HCT116 (cell line): ENCODE data around the gene KCNJ1. TPM values are rescaled to one million over a fixed set of nuclear protein-coding genes. Genes with fewer than 3 reads are reported as not detected.

Experiments
- ATAC-seq: fragments of 200-7000 bp; cut with Tn5 transposase; 2 replicates; pipeline ENCODE4 v1.9.1; 2020; ENCODE audit warnings: mild to moderate bottlenecking, moderate library complexity
- BruUV-seq: library from RNA; stranded (reverse); fragments of 400-500 nt; replicated peaks from 2 replicates; lab custom pipeline; 2021; lab: Mats Ljungman, UMichigan
- CTCF ChIA-PET: fragments of 300-600 bp; sonication (Branson Sonifier 250); formaldehyde crosslinking; loops from one replicate; lab custom pipeline; 2021; ENCODE audit warnings: antibody characterized with exemption; lab: Charles Lee
- POLR2A ChIA-PET: fragments of 300-600, 350-600 bp; sonication (Branson Sonifier 250); formaldehyde crosslinking; loops from one replicate; lab custom pipeline; 2021; ENCODE audit warnings: antibody characterized with exemption; lab: Charles Lee
- RAD21 ChIA-PET, 2 experiments: fragments of 300-600 bp; sonication (Branson Sonifier 250); formaldehyde crosslinking; loops; one replicate each; lab custom pipeline; 2023; ENCODE audit warnings: low total read pairs in 2 of 2; ENCODE audit not compliant: uncharacterized antibody in 2 of 2, unreplicated experiment in 2 of 2, low non-redundant PET in 1 of 2; lab: Charles Lee
- DNase-seq: peaks from one replicate; pipeline ENCODE4 v3.0.0-alpha.2; 2010; ENCODE audit warnings: low read depth, low spot score
- H2AFZ ChIP-seq: fragments of 200-600 bp; shearing (Covaris generic), sonication (generic); 2 replicates; pipeline ENCODE4 v1.6.1; 2017; ENCODE audit warnings: low read depth, mixed run types, mixed read lengths, antibody characterized with exemption, low read length; ENCODE audit not compliant: poor library complexity, severe bottlenecking
- H3K27ac ChIP-seq: 2 replicates; pipeline ENCODE4 v1.5.1; 2012; ENCODE audit warnings: low read depth, low read length
- H3K27me3 ChIP-seq: fragments of 200-600 bp; sonication (generic); 2 replicates; pipeline ENCODE4 v1.6.1; 2016; ENCODE audit warnings: mixed run types, low read length, mixed read lengths; ENCODE audit not compliant: insufficient read depth
- H3K36me3 ChIP-seq, 2 experiments: fragments of 200-500 bp in 1 of 2; fragments of 200-600 bp in 1 of 2; sonication (Bioruptor generic) in 1 of 2; sonication (generic) in 1 of 2; 2 replicates each; pipeline versions ENCODE4 v1.5.1 to v1.6.1; 2014 to 2016; ENCODE audit warnings: low read length in 2 of 2, inconsistent platforms in 1 of 2, mixed read lengths in 1 of 2, mixed run types in 1 of 2; ENCODE audit not compliant: insufficient read depth in 2 of 2, control insufficient read depth in 1 of 2
- H3K4me1 ChIP-seq, 2 experiments: fragments of 200-600 bp in 1 of 2; sonication (generic) in 1 of 2; 2 replicates each; pipeline versions ENCODE4 v1.5.1 to v1.6.1; 2012 to 2017; ENCODE audit warnings: low read length in 2 of 2, inconsistent platforms in 1 of 2, mild to moderate bottlenecking in 1 of 2, mixed read lengths in 1 of 2, mixed run types in 1 of 2, moderate library complexity in 1 of 2; ENCODE audit not compliant: insufficient read depth in 2 of 2, control insufficient read depth in 1 of 2
- H3K4me2 ChIP-seq: fragments of 200-600 bp; sonication (generic); 2 replicates; pipeline ENCODE4 v1.6.1; 2017; ENCODE audit warnings: mixed run types, low read length, mixed read lengths
- H3K4me3 ChIP-seq, 2 experiments: fragments of 200-600 bp in 1 of 2; sonication (generic) in 1 of 2; replicated peaks in 1 of 2; 2 replicates each; pipeline ENCODE4 v1.5.1; 2011 to 2016; ENCODE audit warnings: low read length in 2 of 2, control low read depth in 1 of 2, low read depth in 1 of 2, mild to moderate bottlenecking in 1 of 2, mixed read lengths in 1 of 2, mixed run types in 1 of 2
- H3K79me2 ChIP-seq: fragments of 200-600 bp; sonication (generic); 2 replicates; pipeline ENCODE4 v1.6.1; 2017; ENCODE audit warnings: mild to moderate bottlenecking, mixed run types, low read length, moderate library complexity, mixed read lengths; ENCODE audit not compliant: insufficient read depth
- H3K9ac ChIP-seq: fragments of 200-600 bp; sonication (generic); 2 replicates; pipeline ENCODE4 v1.6.1; 2016; ENCODE audit warnings: low read length, mixed read lengths
- H3K9me2 ChIP-seq: fragments of 200-600 bp; sonication (generic), shearing (Covaris generic); 2 replicates; pipeline ENCODE4 v1.6.1; 2017; ENCODE audit warnings: mixed run types, mild to moderate bottlenecking, moderate library complexity; ENCODE audit not compliant: insufficient read depth
- H3K9me3 ChIP-seq, 2 experiments: fragments of 200-500 bp in 1 of 2; fragments of 200-600 bp in 1 of 2; sonication (Bioruptor generic) in 1 of 2; sonication (generic) in 1 of 2; 2 replicates each; pipeline ENCODE4 v1.6.1; 2014 to 2017; ENCODE audit warnings: low read length in 2 of 2, mixed read lengths in 2 of 2, inconsistent platforms in 1 of 2, low read depth in 1 of 2, mild to moderate bottlenecking in 1 of 2, mixed run types in 1 of 2, moderate library complexity in 1 of 2; ENCODE audit not compliant: control insufficient read depth in 1 of 2, insufficient read depth in 1 of 2
- H4K20me1 ChIP-seq: fragments of 200-600 bp; sonication (generic), shearing (Covaris generic); 2 replicates; pipeline ENCODE4 v1.6.1; 2017; ENCODE audit warnings: mixed run types, mild to moderate bottlenecking, moderate library complexity; ENCODE audit not compliant: insufficient read depth
- ATF3 ChIP-seq: IDR thresholded peaks from 2 replicates; pipeline ENCODE4 v1.6.1; 2012
- CEBPB ChIP-seq: IDR thresholded peaks from 2 replicates; pipeline ENCODE4 v1.6.1; 2012; ENCODE audit warnings: low read depth
- CTCF ChIP-seq, 3 experiments: fragments of 200-600 bp in 1 of 3; sonication (generic) in 1 of 3; IDR thresholded peaks in 2 of 3; conservative IDR thresholded peaks in 1 of 3; 2 replicates each; pipeline ENCODE4 v1.5.1; 2012 to 2017; ENCODE audit warnings: low read depth in 2 of 3, low read length in 2 of 3, antibody characterized with exemption in 1 of 3, borderline replicate concordance in 1 of 3, control low read depth in 1 of 3, mild to moderate bottlenecking in 1 of 3, mixed read lengths in 1 of 3, mixed run types in 1 of 3, moderate library complexity in 1 of 3; ENCODE audit not compliant: insufficient read depth in 1 of 3
- EGR1 ChIP-seq: IDR thresholded peaks from 2 replicates; pipeline ENCODE4 v1.6.1; 2012; ENCODE audit warnings: low read depth
- POLR2A ChIP-seq: IDR thresholded peaks from 2 replicates; pipeline ENCODE4 v1.7.0; 2011; ENCODE audit warnings: borderline replicate concordance; ENCODE audit not compliant: insufficient read depth, insufficient read length; ENCODE audit errors: extremely low read depth
- SIN3A ChIP-seq: IDR thresholded peaks from 2 replicates; pipeline ENCODE4 v1.6.1; 2012; ENCODE audit warnings: low read depth
- TCF7L2 ChIP-seq: IDR thresholded peaks from 2 replicates; pipeline ENCODE4 v1.7.0; 2011; ENCODE audit warnings: borderline replicate concordance, inconsistent platforms; ENCODE audit not compliant: insufficient read depth, insufficient read length; ENCODE audit errors: extremely low read depth
- ZBTB33 ChIP-seq: IDR thresholded peaks from 2 replicates; pipeline ENCODE4 v1.6.1; 2011; ENCODE audit warnings: mild to moderate bottlenecking, low read length, moderate library complexity; ENCODE audit not compliant: insufficient replicate concordance; ENCODE audit errors: extremely low read depth
- ZNF274 ChIP-seq: fragments of 200-500 bp; sonication (Bioruptor generic); IDR thresholded peaks from 2 replicates; pipeline ENCODE4 v1.6.1; 2014; ENCODE audit warnings: mild to moderate bottlenecking, low read depth, low read length, inconsistent platforms
- intact Hi-C: fragments of 100-400 bp; cut with micrococcal nuclease; formaldehyde crosslinking; loops from 2 replicates; pipeline ENCODE4 v1.10.0; 2022
- total RNA-seq: library from RNA; stranded (reverse); gene quantifications from one replicate; pipeline ENCODE4 v1.2.1, GENCODE V29; 2021; ENCODE audit not compliant: unreplicated experiment

KCNJ1 gene
- total RNA-seq, 1 experiment from 2014 or later: 0.15 TPM

- DNase-seq (no peak), ATAC-seq (no peak)
- H4K20me1 ChIP-seq: no peaks in the 10 kb centered on the region
- ChIA-PET POLR2A (no interaction called here), RAD21 (no interaction called here), CTCF (no interaction called here)
- 0 out of 2 replicates have a peak, but pooled peaks cover 13% of the 10 kb centered on the region for H3K27me3 ChIP-seq
- no peaks in the 10 kb centered on the region for H3K9me3 ChIP-seq
- H3K36me3 ChIP-seq: no peaks in the 10 kb centered on the region
- no peak for TF ChIP-seq SIN3A
- no peak for TF ChIP-seq POLR2A
- intact Hi-C loops: no loop called here
- H3K4me2 ChIP-seq: no peak overlapping the region
- H3K9ac ChIP-seq: no peak overlapping the region
- H2AFZ ChIP-seq: no peak overlapping the region
- no peaks in the 10 kb centered on the region for H3K4me1 ChIP-seq
- H3K79me2 ChIP-seq: no peaks in the 10 kb centered on the region
- BruUV-seq: no TSS peak
- H3K27ac ChIP-seq: no peak overlapping the region
- H3K9me2 ChIP-seq: no peaks in the 10 kb centered on the region
- H3K4me3 ChIP-seq: no peak overlapping the region
Observed at GRCh38 chr11:128819198-128819597, 47.9 kb downstream of the KCNJ1 start.

GRCh38 chr11:128814856-128815705, 52.0 kb downstream of the KCNJ1 start:
- RAD21 ChIA-PET: no interaction called here
- peak; percentile 57; the same call in 1 of the 2 replicates for ATAC-seq
- TF ChIP-seq ZBTB33 (no peak), CEBPB (no peak), ATF3 (no peak), TCF7L2 (no peak), EGR1 (no peak), ZNF274 (no peak), CTCF (IDR thresholded peaks at IDR 0.05 in 2 of 3, conservative IDR thresholded peaks at IDR 0.05 in 1 of 3; ENCODE audit: borderline replicate concordance in 1 of 3, insufficient read depth in 1 of 3, low read depth in 2 of 3, low read length in 2 of 3) (no peak)

More at GRCh38 chr11:128814856-128815705, 52.0 kb downstream of the KCNJ1 start:
- DNase-seq: no peak
- Histone ChIP-seq H3K9me3 (no peaks in the 10 kb centered on the region), H3K36me3 (no peaks in the 10 kb centered on the region), H4K20me1 (no peaks in the 10 kb centered on the region), H3K9ac (no peak overlapping the region), H3K27ac (no peak overlapping the region), H3K79me2 (no peaks in the 10 kb centered on the region), H3K27me3 (peaks cover 20% of the 10 kb centered on the region), H2AFZ (no peak overlapping the region), H3K4me3 (no peak overlapping the region), H3K4me1 (no peaks in the 10 kb centered on the region), H3K9me2 (no peaks in the 10 kb centered on the region), H3K4me2 (no peak overlapping the region)
- intact Hi-C loops: loop anchor here (1.0 kb wide), 1 partner anchor 228 kb away; the partner anchor contains the start of gene ETS1
- CTCF ChIA-PET: no interaction called here
- POLR2A ChIA-PET: no interaction called here
- no TSS peak for BruUV-seq
